GM12872 (cell line): ENCODE measurements around the gene TAF15.

Experiments
- TF ChIP-seq, protein P1 (sequence below): IDR thresholded peaks from 3 replicates; pipeline ENCODE4 v1.5.1; 2011; ENCODE audit warnings: low read depth, mild to moderate bottlenecking, low read length, moderate library complexity; ENCODE audit not compliant: insufficient read depth

Gene TAF15

GRCh38 chr17:35889818-35890773 is 80.8 kb downstream of the TAF15 start:
- TF ChIP-seq, protein P1, sequence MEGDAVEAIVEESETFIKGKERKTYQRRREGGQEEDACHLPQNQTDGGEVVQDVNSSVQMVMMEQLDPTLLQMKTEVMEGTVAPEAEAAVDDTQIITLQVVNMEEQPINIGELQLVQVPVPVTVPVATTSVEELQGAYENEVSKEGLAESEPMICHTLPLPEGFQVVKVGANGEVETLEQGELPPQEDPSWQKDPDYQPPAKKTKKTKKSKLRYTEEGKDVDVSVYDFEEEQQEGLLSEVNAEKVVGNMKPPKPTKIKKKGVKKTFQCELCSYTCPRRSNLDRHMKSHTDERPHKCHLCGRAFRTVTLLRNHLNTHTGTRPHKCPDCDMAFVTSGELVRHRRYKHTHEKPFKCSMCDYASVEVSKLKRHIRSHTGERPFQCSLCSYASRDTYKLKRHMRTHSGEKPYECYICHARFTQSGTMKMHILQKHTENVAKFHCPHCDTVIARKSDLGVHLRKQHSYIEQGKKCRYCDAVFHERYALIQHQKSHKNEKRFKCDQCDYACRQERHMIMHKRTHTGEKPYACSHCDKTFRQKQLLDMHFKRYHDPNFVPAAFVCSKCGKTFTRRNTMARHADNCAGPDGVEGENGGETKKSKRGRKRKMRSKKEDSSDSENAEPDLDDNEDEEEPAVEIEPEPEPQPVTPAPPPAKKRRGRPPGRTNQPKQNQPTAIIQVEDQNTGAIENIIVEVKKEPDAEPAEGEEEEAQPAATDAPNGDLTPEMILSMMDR, result no peak

DNA sequence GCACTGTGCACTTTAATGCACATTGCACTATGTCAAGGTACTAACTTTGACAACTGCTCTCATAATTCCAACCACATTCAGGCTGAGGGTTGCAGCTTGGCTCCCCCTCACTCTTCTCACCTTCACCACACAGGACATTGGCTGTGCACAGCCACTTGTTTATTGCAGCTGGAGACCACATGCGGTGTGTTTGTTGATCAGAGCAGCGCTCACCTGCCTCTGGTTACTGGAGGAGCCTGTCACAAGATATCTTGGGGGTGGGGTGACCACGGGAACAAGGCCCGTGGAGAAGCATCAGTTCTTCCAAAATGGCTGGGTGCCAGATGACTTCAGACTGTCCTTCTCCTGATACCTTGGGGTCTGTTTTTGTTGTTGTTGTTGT is 81.5 kb downstream of the TAF15 start:
- TF ChIP-seq, protein P1, result no peak

DNA sequence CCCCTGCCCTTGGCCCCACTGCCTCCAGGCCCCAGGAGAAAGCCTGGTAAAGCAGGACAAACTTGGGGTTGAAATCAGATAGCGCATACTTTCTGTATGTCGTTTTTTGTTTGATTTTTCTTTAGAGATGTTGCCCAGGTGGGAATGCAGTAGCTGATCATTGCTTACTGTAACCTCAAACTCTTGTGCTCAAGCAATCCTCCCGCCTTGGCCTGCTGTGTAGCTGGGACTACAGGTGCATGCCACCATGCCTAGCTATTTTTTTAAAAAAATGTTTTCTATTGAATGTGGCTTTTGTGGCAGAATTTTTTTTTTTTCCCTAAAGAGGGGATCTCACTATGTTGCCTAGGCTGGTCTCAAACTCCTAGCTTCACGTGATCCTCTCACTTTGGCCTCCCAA is 82.0 kb downstream of the TAF15 start:
- TF ChIP-seq, protein P1, result no peak

DNA sequence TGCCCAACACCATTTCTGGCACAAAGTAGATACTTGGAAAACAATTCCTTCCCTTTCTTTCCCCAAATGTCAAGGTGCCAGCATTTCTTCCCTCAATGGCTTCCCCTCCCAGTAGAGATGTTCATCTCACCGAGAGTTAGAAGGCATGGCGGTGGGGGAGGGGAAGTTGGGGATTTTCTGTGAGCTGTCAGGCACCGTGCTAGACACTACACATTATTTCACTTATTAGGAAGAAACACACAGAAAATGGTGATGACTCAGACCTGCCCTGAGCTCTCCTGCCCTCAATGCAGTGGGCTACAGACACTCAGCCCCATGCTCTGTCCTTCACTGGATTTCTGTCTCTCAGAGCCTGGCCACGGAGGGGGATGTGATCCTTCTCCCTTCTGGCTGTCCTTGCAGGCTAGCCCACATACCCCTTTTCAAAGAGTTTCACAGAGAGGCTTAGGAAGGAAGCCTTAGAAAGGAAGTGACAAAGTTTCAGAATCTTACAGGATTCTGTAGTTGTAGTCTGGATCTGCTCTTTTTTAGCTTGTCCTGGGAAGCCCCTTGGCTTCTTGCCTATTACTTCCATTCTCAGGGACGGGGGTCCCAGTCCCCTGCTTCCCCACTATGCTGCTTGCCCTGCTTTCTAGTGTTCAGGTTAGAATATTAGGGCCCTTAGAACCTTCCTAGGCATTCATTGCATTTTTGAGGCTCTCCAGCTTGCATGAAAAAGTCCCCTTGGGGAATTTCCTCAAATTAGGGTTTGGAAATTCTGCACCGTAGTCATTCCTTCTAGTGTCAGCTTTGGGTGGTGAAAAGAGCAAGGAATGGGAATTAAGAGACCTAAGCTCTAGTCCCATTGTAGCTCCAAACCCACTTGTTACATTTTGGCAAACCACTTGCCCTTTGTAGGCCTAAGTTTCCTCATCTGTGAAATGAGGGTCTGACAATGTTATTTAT is 83.1 kb downstream of the TAF15 start:
- TF ChIP-seq, protein P1, result no peak

- TF ChIP-seq, protein P1, result no peak
Measured at GRCh38 chr17:35893751-35894150, 84.5 kb downstream of the TAF15 start.

DNA sequence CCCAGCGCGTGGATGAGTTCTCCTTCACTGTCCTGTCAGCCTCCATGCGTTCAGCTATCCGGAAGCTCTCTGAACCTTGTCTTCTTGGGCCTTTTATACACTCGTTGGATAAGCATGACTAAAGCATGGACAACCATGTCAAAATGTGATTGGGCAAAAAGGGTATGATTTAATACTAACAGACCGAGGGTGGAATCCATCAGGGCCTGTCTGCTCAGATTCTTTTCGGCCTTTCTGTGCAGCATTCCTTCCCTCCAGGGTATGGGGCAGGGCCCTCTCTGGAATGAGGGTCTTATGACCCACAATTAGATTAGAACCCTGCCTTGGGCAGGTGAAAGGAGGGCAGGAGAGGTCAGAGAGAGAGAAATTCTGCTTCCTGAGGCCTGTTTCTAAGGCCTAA is 84.9 kb downstream of the TAF15 start:
- TF ChIP-seq, protein P1, result no peak
